Body of pancreas (tissue), 4 donors: ENCODE measurements around the gene C8G. TPM values are rescaled to one million over a fixed set of nuclear protein-coding genes. Genes with fewer than 3 reads are reported as not detected.

Experiments used
- ATAC-seq: fragments of 150-250 bp; one replicate; pipeline ENCODE4 v1.9.1; 2016
- DNase-seq, 4 donors: peaks; one replicate each; pipeline ENCODE4 v3.0.0-alpha.2; 2019
- H3K27ac ChIP-seq, 4 donors: fragments of 200-600 bp; sonication (generic); 1 replicate in 3 of 4; 2 replicates in 1 of 4; pipeline versions ENCODE4 v1.5.1 to v1.6.1; 2016 to 2019; ENCODE audit warnings: mild to moderate bottlenecking in 1 of 4, mixed read lengths in 1 of 4, moderate library complexity in 1 of 4
- H3K27me3 ChIP-seq, 2 donors: fragments of 200-600 bp; sonication (generic); one replicate each; pipeline ENCODE4 v1.6.0; 2016; ENCODE audit warnings: mild to moderate bottlenecking in 1 of 2
- H3K36me3 ChIP-seq, 2 donors: fragments of 200-600 bp; sonication (generic); replicated peaks in 1 of 2; 2 replicates each; pipeline ENCODE4 v1.5.1; 2016; ENCODE audit warnings: low read depth in 2 of 2; ENCODE audit not compliant: insufficient read depth in 1 of 2
- H3K4me1 ChIP-seq: fragments of 200-600 bp; sonication (generic); one replicate; pipeline ENCODE4 v1.6.0; 2016
- H3K4me3 ChIP-seq, 2 donors: fragments of 200-600 bp; sonication (generic); 1 replicate in 1 of 2; 2 replicates in 1 of 2; pipeline ENCODE4 v1.5.1; 2016 to 2019
- H3K9me3 ChIP-seq, 3 donors: fragments of 200-600 bp; sonication (generic); 1 replicate in 2 of 3; 2 replicates in 1 of 3; pipeline ENCODE4 v1.5.1; 2016
- CTCF ChIP-seq, 7 experiments: fragments of 450-650 bp in 4 of 7; fragments of 200-600 bp in 3 of 7; sonication (generic) in 3 of 7; IDR thresholded peaks; one replicate each; pipeline ENCODE4 v1.5.1; 2016 to 2019; ENCODE audit warnings: antibody characterized with exemption in 7 of 7
- POLR2A ChIP-seq, 3 donors: fragments of 450-650 bp; IDR thresholded peaks; one replicate each; pipeline ENCODE4 v1.6.1; 2016; ENCODE audit warnings: antibody characterized with exemption in 3 of 3, mild to moderate bottlenecking in 2 of 3
- WGBS, 2 donors: methylation state at CpG; one replicate each; pipeline ENCODE4 v1.1.5; 2017; 5-methylcytosine and 5-hydroxymethylcytosine counted together
- intact Hi-C: fragments of 100-400 bp; cut with DNase I; formaldehyde crosslinking; loops from one replicate; pipeline ENCODE4 v1.15.1; 2023
- total RNA-seq, 2 donors: library from RNA; depleted of rRNA; stranded (reverse); fragments of >200 nt; gene quantifications; one replicate each; pipeline ENCODE4 v1.1.0, GENCODE V29; 2016

Gene C8G
- total RNA-seq, 2 donors from 2014 or later = not detected

- ATAC-seq (no peak), DNase-seq (peak in 2 of 4 donors; percentile 45 to 53)
- no peaks in the 10 kb centered on the region for H3K9me3 ChIP-seq
- intact Hi-C loops = no loop called here
- no peaks in the 10 kb centered on the region for H3K36me3 ChIP-seq
- no peaks in the 10 kb centered on the region for H3K27me3 ChIP-seq
- 29 to 39% methylated on average over 3 to 7 of the region's 12 CpGs for WGBS, 2 donors
- H3K27ac ChIP-seq = no peak overlapping the region
- H3K4me3 ChIP-seq = no peak overlapping the region
- TF ChIP-seq POLR2A (IDR thresholded peaks at IDR 0.05) = no peak
- TF ChIP-seq CTCF (IDR thresholded peaks at IDR 0.05) = no peak
- peaks cover 35% of the 10 kb centered on the region for H3K4me1 ChIP-seq
Observed at GRCh38 chr9:136995772-136996311, 50.8 kb downstream of the C8G start.

Other genes with a start within 250 kb of the C8G start
- gene DIPK1B, start 232.7 kb upstream of the C8G start, total RNA-seq = 10 to 100 TPM in 1 of 2 donors, 1 to 10 TPM in 1; 2.0 to 25.7 TPM
- 1 to 10 TPM in 1 of 2 donors, under 1 TPM in 1; 0.78 to 4.6 TPM for gene LCN10, start 202.3 kb upstream of the C8G start, total RNA-seq
- not detected for gene LCN6, start 196.7 kb upstream of the C8G start, total RNA-seq
- gene LCN8, start 187.0 kb upstream of the C8G start, total RNA-seq = not detected
- not detected for gene LCN15, start 180.7 kb upstream of the C8G start, total RNA-seq
- 10 to 100 TPM; 45.1 to 52.1 TPM for gene TMEM141, start 153.9 kb upstream of the C8G start, total RNA-seq
- gene CCDC183, start 148.9 kb upstream of the C8G start, total RNA-seq = 10 to 100 TPM in 1 of 2 donors, 1 to 10 TPM in 1; 3.3 to 14.5 TPM
- gene RABL6, start 137.3 kb upstream of the C8G start, total RNA-seq = 10 to 100 TPM; 69.8 to 72.8 TPM
- gene AJM1, start 102.8 kb upstream of the C8G start, total RNA-seq = 10 to 100 TPM in 1 of 2 donors, 1 to 10 TPM in 1; 5.2 to 13.2 TPM
- gene PHPT1, start 95.8 kb upstream of the C8G start, total RNA-seq = 10 to 100 TPM; 60.6 to 65.6 TPM
- gene MAMDC4, start 92.9 kb upstream of the C8G start, total RNA-seq = 10 to 100 TPM in 1 of 2 donors, 1 to 10 TPM in 1; 6.5 to 25.7 TPM
- gene EDF1, start 78.9 kb upstream of the C8G start, total RNA-seq = 100 to 1,000 TPM; 196 to 238 TPM
- 10 to 100 TPM in 1 of 2 donors, 1 to 10 TPM in 1; 5.2 to 30.7 TPM for gene TRAF2, start 58.7 kb upstream of the C8G start, total RNA-seq
- 100 to 1,000 TPM; 156 to 161 TPM for gene FBXW5, start 505 bp upstream of the C8G start, total RNA-seq
- 1 to 10 TPM; 1.3 to 4.9 TPM for gene LCN12, start 7.0 kb downstream of the C8G start, total RNA-seq
- gene PTGDS, start 32.3 kb downstream of the C8G start, total RNA-seq = 10 to 100 TPM; 17.8 to 48.0 TPM
- gene LCNL1, start 37.8 kb downstream of the C8G start, total RNA-seq = not detected
- gene PAXX, start 47.2 kb downstream of the C8G start, total RNA-seq = 10 to 100 TPM; 34.0 to 97.2 TPM
- gene CLIC3, start 51.3 kb downstream of the C8G start, total RNA-seq = 1 to 10 TPM in 1 of 2 donors, not detected in 1; 2.0 TPM
- 10 to 100 TPM; 28.7 to 29.6 TPM for gene ABCA2, start 83.0 kb downstream of the C8G start, total RNA-seq
- not detected for gene FUT7, start 86.8 kb downstream of the C8G start, total RNA-seq
- 100 to 1,000 TPM in 1 of 2 donors, 10 to 100 TPM in 1; 72.1 to 105 TPM for gene NPDC1, start 100.9 kb downstream of the C8G start, total RNA-seq
- gene ENTPD2, start 108.8 kb downstream of the C8G start, total RNA-seq = 1 to 10 TPM; 1.3 to 1.6 TPM
- gene SAPCD2, start 125.3 kb downstream of the C8G start, total RNA-seq = under 1 TPM; 0.66 to 0.78 TPM
- gene UAP1L1, start 132.3 kb downstream of the C8G start, total RNA-seq = 1 to 10 TPM; 7.8 to 8.2 TPM
- gene MAN1B1, start 141.7 kb downstream of the C8G start, total RNA-seq = 10 to 100 TPM; 32.6 to 34.2 TPM
- 100 to 1,000 TPM; 137 to 171 TPM for gene DPP7, start 169.5 kb downstream of the C8G start, total RNA-seq
- not detected for gene GRIN1, start 193.9 kb downstream of the C8G start, total RNA-seq
- 1 to 10 TPM in 1 of 2 donors, not detected in 1; 1.3 TPM for gene LRRC26, start 224.8 kb downstream of the C8G start, total RNA-seq
- not detected for gene TMEM210, start 226.8 kb downstream of the C8G start, total RNA-seq
- 10 to 100 TPM; 24.1 to 51.7 TPM for gene ANAPC2, start 243.3 kb downstream of the C8G start, total RNA-seq
- gene SSNA1, start 243.4 kb downstream of the C8G start, total RNA-seq = 10 to 100 TPM; 62.3 to 79.1 TPM